Type B pancreatic cell (in vitro differentiated cells): ENCODE measurements around the gene CARMIL3. TPM values are rescaled to one million over a fixed set of nuclear protein-coding genes. Genes with fewer than 3 reads are reported as not detected.

Source experiments
- DNase-seq: peaks from one replicate; pipeline ENCODE4 v3.0.0; 2021; ENCODE audit warnings: mixed read lengths; ENCODE audit not compliant: unreplicated experiment; ENCODE audit errors: extremely low spot score
- H3K27ac Mint-ChIP-seq: 2 replicates; pipeline ENCODE4 v1.8.0; 2021; ENCODE audit warnings: mild to moderate bottlenecking, mixed read lengths
- H3K27me3 Mint-ChIP-seq: 2 replicates; pipeline ENCODE4 v1.8.0; 2021; ENCODE audit warnings: mixed read lengths
- H3K36me3 Mint-ChIP-seq: 2 replicates; pipeline ENCODE4 v1.8.0; 2021; ENCODE audit warnings: mixed read lengths
- H3K4me1 Mint-ChIP-seq: one replicate; pipeline ENCODE4 v1.8.0; 2021; ENCODE audit warnings: mixed read lengths; ENCODE audit not compliant: unreplicated experiment
- H3K4me3 Mint-ChIP-seq: 2 replicates; pipeline ENCODE4 v1.8.0; 2021; ENCODE audit warnings: mild to moderate bottlenecking, mixed read lengths
- H3K9me3 Mint-ChIP-seq: 2 replicates; pipeline ENCODE4 v1.8.0; 2021; ENCODE audit warnings: mixed read lengths
- total RNA-seq: library from RNA; stranded (reverse); gene quantifications from 2 replicates; pipeline ENCODE4 v1.2.1, GENCODE V29; 2021; ENCODE audit warnings: low replicate concordance
- TF ChIP-seq, protein P1 (sequence below): fragments of 200-600 bp; sonication (generic); conservative IDR thresholded peaks from 2 replicates; pipeline ENCODE4 v1.5.0; 2021; ENCODE audit warnings: antibody characterized with exemption, mild to moderate bottlenecking

CARMIL3 gene
- total RNA-seq, 1 donor from 2014 or later = 2.8 TPM

DNA sequence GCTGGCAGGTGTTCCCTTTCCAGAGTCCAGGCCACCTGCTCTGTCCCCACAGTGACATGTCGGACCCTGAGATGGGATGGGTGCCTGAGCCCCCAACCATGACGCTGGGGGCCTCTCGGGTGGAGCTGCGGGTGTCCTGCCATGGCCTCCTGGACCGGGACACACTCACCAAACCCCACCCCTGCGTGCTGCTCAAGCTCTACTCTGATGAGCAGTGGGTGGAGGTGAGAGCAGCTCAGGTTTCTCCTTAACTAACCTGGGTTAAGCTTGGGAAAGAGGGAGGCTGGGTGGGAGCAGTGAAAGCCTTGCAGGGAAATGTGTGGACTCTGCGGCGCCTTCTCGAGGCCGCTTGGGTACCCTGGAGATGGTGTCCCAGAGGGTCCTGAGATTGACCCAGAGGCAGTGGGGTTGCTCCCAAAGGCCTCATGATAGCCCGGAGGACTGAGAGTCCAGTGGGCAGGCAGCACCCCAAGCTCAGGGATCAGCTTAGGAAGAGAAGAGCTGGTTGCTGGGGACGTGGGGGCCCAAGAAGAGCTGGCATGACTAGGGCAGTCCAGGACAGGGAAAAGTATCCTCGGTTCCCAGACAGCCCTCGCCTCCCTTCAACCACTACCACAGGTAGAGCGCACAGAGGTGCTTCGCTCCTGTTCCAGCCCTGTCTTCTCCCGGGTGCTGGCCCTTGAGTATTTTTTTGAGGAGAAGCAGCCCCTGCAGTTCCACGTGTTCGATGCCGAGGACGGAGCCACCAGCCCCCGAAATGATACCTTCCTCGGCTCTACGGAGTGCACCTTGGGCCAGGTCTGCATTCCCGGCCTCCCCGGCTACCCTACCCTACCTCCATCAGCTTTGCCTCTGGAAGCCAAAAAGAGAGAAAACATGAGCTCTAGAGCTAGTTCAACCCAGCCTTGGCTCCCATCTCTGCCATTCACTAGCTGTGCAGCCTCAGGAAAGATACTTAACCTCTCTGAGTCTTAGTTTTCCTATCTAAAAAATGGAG lies 21.4 kb downstream of the CARMIL3 start:
- DNase-seq = no peak
- H3K27me3 Mint-ChIP-seq = peaks cover 20% of the 10 kb centered on the region
- no peak overlapping the region for H3K4me3 Mint-ChIP-seq
- no peaks in the 10 kb centered on the region for H3K9me3 Mint-ChIP-seq
- H3K4me1 Mint-ChIP-seq = no peaks in the 10 kb centered on the region
- H3K36me3 Mint-ChIP-seq = no peaks in the 10 kb centered on the region
- TF ChIP-seq, protein P1, sequence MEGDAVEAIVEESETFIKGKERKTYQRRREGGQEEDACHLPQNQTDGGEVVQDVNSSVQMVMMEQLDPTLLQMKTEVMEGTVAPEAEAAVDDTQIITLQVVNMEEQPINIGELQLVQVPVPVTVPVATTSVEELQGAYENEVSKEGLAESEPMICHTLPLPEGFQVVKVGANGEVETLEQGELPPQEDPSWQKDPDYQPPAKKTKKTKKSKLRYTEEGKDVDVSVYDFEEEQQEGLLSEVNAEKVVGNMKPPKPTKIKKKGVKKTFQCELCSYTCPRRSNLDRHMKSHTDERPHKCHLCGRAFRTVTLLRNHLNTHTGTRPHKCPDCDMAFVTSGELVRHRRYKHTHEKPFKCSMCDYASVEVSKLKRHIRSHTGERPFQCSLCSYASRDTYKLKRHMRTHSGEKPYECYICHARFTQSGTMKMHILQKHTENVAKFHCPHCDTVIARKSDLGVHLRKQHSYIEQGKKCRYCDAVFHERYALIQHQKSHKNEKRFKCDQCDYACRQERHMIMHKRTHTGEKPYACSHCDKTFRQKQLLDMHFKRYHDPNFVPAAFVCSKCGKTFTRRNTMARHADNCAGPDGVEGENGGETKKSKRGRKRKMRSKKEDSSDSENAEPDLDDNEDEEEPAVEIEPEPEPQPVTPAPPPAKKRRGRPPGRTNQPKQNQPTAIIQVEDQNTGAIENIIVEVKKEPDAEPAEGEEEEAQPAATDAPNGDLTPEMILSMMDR = no peak
- H3K27ac Mint-ChIP-seq = no peak overlapping the region

GRCh38 chr14:24074625-24075484 lies 23.0 kb downstream of the CARMIL3 start:
- no peaks in the 10 kb centered on the region for H3K9me3 Mint-ChIP-seq
- peaks cover 3% of the 10 kb centered on the region for H3K4me1 Mint-ChIP-seq
- H3K4me3 Mint-ChIP-seq = no peak overlapping the region
- H3K27ac Mint-ChIP-seq = no peak overlapping the region
- TF ChIP-seq, protein P1 = no peak
- H3K27me3 Mint-ChIP-seq = peaks cover 23% of the 10 kb centered on the region
- no peak for DNase-seq
- no peaks in the 10 kb centered on the region for H3K36me3 Mint-ChIP-seq

- H3K27me3 Mint-ChIP-seq = peaks cover 23% of the 10 kb centered on the region
- no peak for DNase-seq
Measured at GRCh38 chr14:24075485-24076301, 23.9 kb downstream of the CARMIL3 start.

DNA sequence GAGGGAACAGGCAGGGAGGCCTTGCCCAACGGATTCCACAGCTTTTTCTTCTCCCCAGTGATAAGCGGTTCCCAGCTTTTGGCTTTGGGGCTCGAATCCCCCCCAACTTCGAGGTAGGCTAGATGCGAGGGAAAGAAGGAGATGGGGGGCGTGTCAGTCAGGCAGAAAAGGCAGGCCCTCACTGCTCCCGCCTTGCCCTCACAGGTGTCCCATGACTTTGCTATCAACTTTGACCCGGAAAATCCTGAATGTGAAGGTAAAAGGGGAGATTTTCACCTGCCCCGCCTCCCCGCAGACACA lies 24.4 kb downstream of the CARMIL3 start:
- H3K9me3 Mint-ChIP-seq = no peaks in the 10 kb centered on the region
- H3K27ac Mint-ChIP-seq = no peak overlapping the region
- peaks cover 21% of the 10 kb centered on the region for H3K27me3 Mint-ChIP-seq
- no peak for DNase-seq
- peaks cover 14% of the 10 kb centered on the region for H3K4me1 Mint-ChIP-seq
- TF ChIP-seq, protein P1 = no peak
- H3K36me3 Mint-ChIP-seq = no peaks in the 10 kb centered on the region
- H3K4me3 Mint-ChIP-seq = no peak overlapping the region

More at GRCh38 chr14:24075485-24076301, 23.9 kb downstream of the CARMIL3 start:
- no peak overlapping the region for H3K27ac Mint-ChIP-seq
- H3K4me3 Mint-ChIP-seq = no peak overlapping the region
- no peaks in the 10 kb centered on the region for H3K36me3 Mint-ChIP-seq
- TF ChIP-seq, protein P1 = no peak
- H3K4me1 Mint-ChIP-seq = peaks cover 12% of the 10 kb centered on the region
- no peaks in the 10 kb centered on the region for H3K9me3 Mint-ChIP-seq

- TF ChIP-seq, protein P1 = no peak
- peaks cover 25% of the 10 kb centered on the region for H3K27me3 Mint-ChIP-seq
- H3K4me1 Mint-ChIP-seq = peaks cover 18% of the 10 kb centered on the region
- no peak overlapping the region for H3K4me3 Mint-ChIP-seq
- H3K36me3 Mint-ChIP-seq = no peaks in the 10 kb centered on the region
- no peaks in the 10 kb centered on the region for H3K9me3 Mint-ChIP-seq
- no peak overlapping the region for H3K27ac Mint-ChIP-seq
- no peak for DNase-seq
Measured at GRCh38 chr14:24077086-24077485, 25.3 kb downstream of the CARMIL3 start.
